GM19438 (cell line): ENCODE data around the gene JCAD.

Experiments used
- ATAC-seq: cut with Tn5 transposase; IDR thresholded peaks from one replicate; pipeline ENCODE4 v1.9.1; 2021; ENCODE audit warnings: low read depth; ENCODE audit not compliant: unreplicated experiment

The JCAD gene

DNA sequence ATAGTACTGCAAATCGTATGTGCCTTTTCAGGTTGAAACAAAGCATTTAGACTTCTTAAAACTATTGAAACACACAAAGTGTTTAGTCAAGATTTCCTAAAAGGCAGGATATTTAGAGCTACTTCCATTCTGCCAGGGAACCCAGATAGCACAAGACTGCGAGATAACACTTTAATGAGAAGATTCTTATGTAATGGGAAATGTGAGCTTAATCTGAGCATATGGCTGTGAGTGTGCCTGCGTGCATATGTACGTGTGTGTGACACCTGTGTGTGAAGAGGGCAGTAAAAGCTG lies 14.3 kb upstream of the JCAD start:
- no peak for ATAC-seq

DNA sequence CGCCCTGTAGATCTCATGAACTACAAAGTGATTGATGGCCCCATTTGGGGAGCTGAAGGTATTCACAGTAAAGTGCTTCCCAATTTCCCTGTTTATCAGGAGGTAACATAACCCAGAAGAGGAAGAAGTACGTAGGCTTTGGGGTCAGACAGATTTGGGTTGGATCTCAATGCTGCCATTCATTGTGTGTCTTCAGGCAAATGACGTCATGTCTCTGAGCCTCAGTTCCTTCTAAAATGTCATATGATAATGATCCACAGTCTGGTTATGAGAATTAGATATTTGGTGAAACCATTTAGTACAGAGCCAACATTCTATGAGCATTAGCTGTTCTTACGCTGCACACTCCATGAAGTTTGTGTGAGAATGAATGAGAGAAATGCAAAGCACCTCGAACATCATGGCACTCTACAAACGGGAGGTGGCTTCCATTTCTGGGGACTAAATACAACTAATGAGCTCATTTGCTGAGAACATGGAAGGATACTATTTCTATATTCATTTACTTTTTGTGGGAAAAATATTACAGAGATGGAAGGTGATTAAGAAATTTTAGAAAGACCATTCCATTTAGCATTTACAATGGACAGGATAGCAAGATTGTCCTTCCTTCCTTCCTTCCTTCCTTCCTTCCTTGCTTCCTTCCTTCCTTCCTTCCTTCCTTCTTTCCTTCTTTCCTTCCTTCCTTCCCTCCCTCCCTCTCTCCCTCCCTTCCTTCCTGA lies 13.8 kb upstream of the JCAD start:
- ATAC-seq = no peak

DNA sequence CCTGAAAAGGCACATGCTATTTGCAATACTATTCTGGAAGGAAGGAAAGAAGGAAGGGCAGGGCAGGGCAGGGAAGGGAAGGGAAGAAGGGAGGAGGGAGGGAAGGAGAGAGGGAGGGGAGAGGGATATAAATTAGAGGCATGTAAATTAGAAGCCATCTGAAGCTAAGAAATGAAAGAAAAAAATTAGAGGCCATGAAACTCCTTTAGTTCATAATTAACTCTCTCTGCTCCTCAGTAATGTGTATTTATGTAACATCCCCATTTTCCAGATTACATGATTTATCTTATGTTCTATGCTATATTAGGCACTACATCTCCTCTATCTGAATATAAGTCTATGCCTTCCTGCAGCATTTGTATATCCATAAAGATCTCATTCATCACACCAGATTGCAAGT lies 12.7 kb upstream of the JCAD start:
- ATAC-seq = no peak

DNA sequence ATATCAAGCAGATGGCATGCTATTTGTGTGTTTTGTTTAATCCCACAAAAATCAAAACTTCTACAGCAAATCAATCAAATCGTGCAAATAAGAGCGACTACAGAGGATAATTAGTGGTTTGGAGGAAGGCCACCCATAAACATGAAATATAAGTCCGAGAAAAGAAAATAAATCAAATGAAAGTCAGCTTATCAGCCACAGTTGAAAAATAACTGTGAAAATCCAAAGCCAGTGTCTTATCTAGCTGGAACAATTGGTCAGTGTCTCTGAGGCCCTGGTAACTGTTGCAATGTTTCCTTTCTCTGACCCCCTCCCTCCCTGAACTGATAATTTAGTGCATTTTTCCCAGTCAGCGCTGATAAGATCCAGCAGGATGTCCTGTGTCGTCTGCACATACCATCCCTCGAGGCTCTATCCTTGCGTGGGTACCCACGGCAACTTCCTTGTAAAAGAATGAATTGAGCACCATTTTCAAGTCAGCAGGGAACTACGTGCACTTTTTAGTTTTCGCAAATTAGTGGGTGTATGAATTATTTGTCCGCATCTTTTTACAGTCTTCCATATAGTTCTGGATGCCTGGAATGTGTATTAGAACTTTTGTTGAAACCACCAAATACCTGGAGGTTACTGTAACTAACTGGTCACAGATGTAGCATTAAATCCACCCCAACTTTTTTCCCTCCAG lies 10.8 kb upstream of the JCAD start:
- no peak for ATAC-seq

DNA sequence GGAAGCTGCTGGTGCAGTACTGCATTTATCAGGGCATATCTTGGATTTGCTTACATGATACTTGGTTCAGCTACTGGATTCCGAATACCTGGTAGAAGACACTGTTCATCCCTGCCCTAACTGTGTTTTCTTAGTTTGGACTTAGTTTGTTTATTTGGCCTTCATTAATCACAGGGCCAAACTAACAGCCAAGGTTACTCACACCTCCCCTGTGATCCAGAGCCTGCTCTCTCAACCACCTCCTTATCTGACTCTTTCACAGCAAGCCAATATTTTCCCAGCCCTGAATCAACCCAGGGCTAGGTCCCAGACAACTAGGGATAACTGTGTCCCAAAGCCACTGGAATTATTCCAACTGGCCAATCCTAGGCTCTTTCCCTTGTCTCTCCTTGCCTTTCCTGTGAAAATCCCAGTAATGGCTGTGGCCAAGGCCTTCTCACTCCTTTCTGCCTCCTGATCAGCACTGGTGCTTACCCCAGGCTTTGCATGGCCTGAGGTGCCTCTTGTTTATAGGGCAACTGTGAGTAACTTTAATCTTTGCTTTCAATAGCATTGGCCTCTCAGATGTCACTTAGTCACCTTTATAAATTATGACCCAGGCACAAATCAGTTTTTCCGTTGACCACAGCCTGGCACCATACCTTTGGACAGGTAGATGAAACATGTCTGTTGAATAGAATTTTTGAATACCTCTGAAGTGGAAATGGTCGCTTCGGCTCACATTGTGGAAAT lies 9.3 kb upstream of the JCAD start:
- no peak for ATAC-seq

DNA sequence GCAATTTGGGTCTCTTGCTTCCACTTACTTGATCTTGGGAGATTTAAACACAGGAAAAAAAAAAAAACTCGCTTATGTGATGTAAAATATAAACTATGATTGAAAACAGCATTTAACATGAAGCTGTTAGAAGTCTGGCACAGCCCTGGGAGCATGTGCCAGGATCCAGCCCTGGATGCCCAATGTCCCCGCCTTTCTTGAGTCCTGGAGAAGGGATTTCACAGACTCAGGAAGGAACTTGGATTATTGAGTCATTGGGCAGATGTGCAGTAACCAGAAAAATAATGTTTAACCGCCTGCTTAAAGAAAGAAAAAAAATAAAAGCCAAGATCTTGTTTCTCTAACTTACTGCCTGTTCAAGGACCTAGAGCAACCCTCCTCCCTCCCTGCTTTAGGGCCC lies 3.7 kb upstream of the JCAD start:
- ATAC-seq = no peak

DNA sequence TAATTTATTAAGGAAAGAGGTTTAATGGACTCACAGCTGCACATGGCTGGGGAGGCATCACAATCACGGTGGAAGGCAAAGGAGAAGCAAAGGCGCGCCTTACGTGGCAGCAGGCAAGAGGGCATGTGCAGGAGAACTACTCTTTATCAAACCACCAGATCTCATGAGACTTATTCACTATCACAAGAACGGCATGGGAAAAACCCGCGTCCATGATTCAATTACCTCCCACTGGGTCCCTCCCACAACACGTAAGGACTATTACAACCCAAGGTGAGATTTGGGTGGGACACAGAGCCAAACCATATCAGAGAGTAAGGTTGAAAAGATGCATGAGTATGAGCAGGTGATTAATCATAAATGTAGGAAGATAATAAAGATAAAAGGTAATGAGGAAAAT lies 3.2 kb upstream of the JCAD start:
- no peak for ATAC-seq

DNA sequence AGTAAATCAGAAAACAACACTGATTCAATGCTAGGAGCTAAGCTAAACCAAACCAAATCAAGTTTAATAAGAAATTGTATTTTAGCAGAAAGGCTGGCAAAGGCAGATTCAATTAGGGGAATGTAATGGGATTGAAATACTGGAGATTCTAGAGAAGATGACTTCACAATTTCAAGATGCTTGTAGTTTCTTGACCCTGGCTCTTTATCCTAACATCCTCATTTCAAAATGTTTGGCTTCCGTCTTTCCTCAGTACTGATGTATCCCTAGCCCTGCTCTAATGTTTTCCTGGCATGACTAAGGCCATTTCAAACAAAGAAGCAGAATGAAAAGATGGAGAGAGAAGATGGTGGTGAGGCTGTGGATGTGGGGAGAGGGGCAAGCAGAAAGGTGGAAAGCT lies 2.7 kb upstream of the JCAD start:
- ATAC-seq = no peak

DNA sequence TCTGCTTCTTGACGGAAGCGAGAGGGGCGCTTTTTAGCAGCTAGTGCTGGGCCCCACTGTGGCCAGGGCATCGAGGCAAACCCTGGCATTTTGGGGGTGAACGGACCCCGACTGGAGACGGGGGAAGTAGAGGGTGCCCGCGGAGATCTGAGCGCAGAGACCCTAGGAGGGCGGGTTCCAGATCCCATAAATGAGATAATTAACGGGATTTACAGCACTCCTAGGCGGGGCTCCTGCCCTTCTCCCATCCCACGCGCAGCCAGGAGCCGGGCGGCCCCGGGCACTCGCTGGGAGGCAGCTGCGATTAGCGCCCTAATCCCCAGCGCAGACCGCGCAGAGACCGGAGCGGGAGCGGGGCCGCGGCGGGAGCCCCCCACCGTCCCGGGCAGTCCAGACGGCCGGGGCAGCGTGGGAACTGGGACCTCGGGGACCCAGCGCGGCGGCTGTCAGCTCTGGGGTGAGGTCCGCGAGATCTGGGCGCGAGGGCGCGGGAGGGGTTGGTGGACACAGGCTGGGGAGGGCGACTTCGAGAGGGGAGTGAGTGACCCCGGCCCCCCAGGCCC lies 735 bp downstream of the JCAD start:
- ATAC-seq = no peak

DNA sequence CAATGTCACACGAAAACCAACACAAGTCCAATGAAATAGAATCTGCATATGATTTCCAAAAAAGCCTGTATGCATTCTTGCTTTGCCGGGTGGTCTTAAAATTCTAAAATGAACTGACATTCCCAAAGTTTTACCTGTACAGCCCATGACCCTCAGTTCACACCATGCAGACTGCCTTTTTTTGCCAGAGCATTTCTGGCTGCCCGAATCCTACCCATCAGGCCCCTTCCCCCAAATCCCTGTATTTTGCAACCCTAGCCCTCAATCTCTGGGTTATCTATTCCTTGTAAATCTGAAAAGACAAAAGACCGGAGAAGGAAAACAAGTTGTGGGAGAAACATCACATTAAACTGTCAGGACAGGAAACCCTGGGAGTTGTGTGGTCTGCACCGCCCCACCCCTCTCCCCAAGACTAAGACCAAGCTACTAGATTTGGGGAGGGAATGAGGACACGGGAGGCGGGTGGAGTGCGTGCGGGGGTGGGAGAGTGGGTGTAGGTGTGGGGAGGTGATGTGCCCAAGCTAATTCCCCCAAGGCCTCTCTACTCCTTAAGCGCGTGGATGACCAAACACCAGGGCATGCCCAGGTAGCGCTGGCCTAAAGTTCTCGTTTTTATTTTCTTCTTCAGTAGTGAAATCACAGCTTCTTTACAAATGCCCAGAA lies 1.4 kb downstream of the JCAD start:
- no peak for ATAC-seq

DNA sequence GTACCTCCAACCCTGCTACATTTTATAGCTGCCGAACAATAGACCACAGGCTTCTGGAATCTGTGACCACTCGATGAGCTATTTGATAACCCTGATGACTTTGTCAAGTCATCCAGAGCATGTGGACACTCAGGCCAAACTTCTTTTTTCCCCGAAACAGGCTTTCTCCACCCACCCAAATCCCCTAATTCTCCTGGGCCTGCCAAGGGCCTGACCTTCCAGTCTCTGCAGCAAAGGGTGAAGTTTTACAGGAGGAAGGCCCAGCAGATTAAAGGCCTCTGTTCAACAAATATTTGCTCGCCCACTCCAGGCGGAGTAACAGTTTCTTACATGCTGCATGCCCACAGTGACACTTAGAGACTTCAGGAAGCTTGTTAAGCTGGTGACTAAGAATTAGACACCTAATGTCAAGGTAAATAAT lies 2.0 kb downstream of the JCAD start:
- ATAC-seq = no peak

DNA sequence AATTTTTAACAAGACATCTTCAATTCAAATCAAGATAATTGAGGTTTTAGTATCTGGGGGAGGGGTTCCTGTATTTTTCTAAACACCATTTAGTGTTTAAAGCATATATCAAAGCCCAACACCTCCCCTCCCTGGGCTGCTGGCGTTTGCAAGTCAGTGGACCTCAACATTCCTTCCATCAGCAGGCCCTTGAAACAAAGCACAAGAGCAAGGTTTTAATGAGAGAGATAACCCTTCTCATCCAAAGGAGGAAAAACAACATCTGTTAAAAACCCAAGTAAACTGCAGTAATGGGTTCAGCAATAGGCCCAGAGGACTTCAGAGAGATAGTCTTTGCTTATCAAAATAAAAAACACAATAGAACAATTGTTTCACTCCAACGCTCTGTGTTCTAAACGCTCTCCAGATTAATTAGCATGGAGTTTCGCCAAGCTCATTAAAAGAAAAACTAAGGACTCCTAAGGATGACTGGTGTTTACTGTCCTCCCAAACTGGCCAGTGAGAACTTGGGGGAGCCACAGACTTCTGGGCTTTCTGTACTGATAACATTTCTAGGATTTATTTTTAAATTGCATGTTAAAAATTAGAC lies 2.5 kb downstream of the JCAD start:
- no peak for ATAC-seq

DNA sequence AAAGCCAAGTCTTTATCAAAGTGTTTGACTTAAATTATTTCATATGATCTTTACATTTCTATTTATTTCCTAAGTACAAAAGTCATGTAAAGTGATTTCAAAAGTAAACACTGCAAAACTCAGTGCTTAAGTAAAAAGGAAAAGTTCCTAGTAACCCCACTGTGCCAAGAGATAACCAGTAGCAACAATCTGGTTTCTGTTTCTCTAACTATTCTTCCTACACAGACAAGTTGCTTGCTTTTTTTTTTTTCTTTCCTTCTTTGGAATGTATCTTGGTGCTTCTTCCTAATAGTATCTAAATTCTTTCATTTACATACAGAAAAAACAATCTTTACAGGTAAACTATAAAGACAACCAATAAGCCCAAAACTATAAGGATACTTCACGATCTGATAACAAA lies 3.1 kb downstream of the JCAD start:
- ATAC-seq = no peak

DNA sequence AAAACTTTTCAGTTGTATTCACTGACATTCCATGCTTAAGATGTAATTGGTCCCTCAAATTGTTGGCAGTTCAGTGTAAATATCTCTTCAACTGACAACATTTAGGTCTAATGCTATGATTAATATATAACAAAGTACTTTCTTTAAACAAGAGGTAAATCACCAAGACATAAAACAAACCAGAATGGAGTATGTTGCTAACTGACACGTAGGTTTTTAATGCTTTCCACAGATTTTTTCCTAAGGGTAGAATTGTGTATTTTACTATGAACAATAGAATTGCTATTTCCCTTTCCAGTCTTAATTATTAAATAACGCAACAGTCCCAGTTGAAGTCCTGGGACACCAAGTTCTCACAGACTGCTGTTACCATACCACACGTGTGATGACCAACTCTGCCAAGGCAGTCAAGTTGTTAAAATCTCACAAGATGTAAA lies 4.1 kb downstream of the JCAD start:
- no peak for ATAC-seq

DNA sequence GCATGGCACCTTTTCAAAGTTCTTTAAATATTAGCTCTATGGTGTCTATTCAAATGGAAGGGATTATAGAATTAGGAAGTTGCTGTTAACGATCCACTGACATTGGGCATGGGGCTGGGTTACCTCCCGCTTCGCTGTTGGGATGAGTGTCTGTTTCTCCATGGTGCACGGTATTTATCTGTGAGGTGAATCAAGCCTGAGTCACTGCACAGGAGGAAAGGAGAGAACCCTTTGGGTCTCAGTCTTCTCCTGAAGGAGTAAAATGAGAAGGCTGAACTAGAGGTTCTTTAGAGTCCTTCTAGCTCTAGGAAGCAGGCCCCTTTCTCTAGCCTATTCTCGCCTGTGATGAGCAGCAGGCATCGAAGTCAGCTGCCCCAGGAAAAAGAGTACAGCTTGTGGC lies 7.3 kb downstream of the JCAD start:
- ATAC-seq = no peak

DNA sequence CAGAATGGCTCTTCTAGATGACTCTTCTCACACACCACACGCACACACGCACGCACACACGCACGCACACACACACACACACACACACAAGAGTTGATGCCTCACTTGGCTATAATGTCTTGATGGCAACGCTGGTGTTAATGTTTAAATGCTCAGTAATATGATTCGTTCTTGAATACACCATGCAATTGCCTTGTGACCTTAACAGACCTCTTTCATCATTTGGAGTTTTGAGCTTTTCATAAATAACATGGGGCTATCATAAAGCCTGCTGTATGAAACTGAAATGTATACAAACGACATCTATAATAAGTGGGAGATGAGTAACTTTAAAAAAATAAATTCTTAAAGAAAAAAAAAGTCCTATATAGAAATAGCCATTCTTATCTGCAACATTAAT lies 8.2 kb downstream of the JCAD start:
- no peak for ATAC-seq

DNA sequence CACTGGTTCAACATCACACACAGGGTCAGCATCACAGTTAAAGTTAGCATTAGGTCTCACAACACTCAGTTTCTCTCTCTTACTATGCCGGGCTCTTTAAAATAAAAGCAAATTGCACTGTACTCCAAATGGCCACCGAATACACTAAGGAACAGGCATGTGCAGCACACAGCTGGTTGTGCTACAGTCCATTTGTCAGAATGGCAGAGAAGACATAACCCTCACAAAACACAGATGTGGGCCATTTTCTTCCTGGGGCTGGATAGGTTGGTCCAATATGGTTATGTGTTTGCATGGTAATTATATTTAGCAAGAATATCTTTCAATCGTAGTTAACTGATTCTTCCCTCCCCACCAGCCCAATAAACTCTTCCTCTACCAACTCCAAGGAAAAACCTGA lies 9.0 kb downstream of the JCAD start:
- ATAC-seq = no peak

DNA sequence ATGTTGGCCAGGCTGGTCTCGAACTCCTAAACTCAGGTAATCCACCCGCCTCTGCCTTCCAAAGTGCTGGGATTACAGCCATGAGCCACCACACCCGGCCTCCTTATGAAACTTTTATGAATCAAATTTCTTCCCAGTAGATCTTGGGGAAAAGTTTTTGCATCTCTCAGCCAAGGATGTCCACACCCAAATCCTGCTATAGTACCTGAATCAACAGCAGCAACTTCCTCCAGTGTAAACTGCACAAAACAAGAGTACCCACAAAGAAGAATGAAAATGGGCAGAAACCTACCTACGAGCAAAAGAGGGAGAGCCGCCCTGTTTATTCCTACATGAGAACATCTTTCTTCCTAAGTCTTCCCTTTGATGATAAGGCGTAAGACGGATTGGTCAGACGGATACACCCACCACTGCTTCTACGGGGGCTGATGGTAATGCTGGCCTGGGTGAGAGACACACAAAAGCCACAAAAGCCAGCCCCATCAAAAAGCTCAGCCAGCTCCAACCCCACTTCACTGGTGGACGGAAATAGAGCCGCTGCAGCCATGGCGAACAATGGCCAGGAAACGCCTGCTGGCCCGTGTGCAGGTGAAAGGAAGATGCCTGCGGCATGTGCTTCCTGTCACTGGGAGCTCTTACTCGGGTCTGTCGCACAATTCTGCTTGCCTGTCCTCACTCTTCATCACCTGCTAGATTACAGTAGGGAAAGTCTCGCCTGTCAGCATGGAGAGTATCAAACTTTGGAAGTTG lies 10.4 kb downstream of the JCAD start:
- ATAC-seq = no peak

DNA sequence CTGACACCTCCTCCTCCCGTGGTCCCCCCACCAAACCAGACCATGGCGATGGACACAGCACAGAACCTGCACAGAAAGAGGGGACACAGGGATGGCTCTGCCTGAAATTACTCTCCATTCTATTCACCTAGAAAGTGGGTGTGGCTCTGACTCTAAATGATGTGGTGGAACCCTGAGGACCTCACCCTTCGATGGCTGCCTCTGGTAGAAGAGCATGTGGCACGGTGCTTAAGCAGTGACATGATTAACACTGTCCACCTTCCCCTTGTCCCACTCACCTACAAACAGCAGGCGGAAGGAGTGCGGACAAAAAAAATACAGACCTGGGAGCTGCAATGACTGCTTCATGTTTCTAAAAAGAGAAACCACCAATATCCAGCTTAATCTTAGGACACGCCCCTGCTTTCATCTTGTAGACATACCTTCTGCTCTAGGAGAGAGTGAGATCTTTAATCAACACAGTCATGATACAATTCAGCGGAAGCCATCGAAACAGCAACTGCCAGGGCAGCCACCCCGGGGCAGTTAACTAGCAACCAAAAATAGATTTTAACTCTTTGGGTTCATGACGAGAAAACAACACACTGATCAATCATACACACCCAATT lies 11.4 kb downstream of the JCAD start:
- no peak for ATAC-seq

DNA sequence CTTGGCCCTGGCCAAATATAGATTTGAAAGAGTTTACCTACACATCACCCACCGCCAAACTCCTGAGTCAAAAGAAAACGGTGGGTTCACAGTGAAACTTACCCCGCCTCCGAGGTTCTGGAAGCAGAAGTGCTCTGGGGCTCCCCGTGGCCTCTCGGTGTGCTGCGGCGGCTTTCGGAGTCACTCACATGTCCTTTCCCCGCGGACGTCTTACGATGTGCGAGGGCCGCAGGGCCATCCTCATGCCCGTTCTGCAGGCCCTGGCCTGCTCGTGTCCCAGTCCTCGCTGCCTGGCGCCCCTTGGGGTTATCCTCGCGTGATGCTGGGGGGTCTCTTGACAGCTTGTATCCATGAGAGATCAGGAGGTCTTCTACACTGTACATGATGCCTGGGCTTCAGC lies 12.0 kb downstream of the JCAD start:
- no peak for ATAC-seq
